Brain microvascular endothelial cell (primary cell): ENCODE data around the gene KLRD1.

Experiments
- DNase-seq: peaks from one replicate; pipeline ENCODE4 v3.0.0-alpha.2; 2020
- H3K27ac ChIP-seq: fragments of 250-450 bp; sonication (Bioruptor Pico); 2 replicates; pipeline ENCODE4 v1.5.1; 2020; ENCODE audit warnings: mild to moderate bottlenecking, moderate library complexity
- H3K27me3 ChIP-seq: fragments of 250-450 bp; sonication (Bioruptor Pico); replicated peaks from 2 replicates; pipeline ENCODE4 v1.5.1; 2020; ENCODE audit warnings: mild to moderate bottlenecking
- H3K36me3 ChIP-seq: fragments of 250-450 bp; sonication (Bioruptor Pico); replicated peaks from 2 replicates; pipeline ENCODE4 v1.5.1; 2020; ENCODE audit warnings: mild to moderate bottlenecking
- H3K4me3 ChIP-seq: 2 replicates; pipeline ENCODE4 v1.5.1; 2011; ENCODE audit warnings: low read depth, mild to moderate bottlenecking, control low read depth, low read length, moderate library complexity
- in situ Hi-C: cut with HindIII; loops from 2 replicates; pipeline ENCODE4 v1.10.0; 2017; ENCODE audit warnings: low sequenced_read_pairs, low pct_ligation_motif_present
- TF ChIP-seq, protein P1 (sequence below): IDR thresholded peaks from 2 replicates; pipeline ENCODE4 v1.5.1; 2011; ENCODE audit warnings: low read depth, mild to moderate bottlenecking, moderate library complexity, low read length, control low read depth, inconsistent platforms; ENCODE audit errors: missing control alignments

Gene KLRD1

GRCh38 chr12:10307630-10308029, at the start of gene KLRD1:
Gene KLRD1, plus strand, starts transcription at chr12:10307870. Its CDS starts 208 bp downstream, at chr12:10308078.
- in situ Hi-C loops: no loop called here
- Histone ChIP-seq H3K36me3 (no peaks in the 10 kb centered on the region), H3K27me3 (no peaks in the 10 kb centered on the region), H3K27ac (no peak within 1 kb of the TSS), H3K4me3 (no peak within 1 kb of the TSS)
- no peak for DNase-seq
- TF ChIP-seq, protein P1, sequence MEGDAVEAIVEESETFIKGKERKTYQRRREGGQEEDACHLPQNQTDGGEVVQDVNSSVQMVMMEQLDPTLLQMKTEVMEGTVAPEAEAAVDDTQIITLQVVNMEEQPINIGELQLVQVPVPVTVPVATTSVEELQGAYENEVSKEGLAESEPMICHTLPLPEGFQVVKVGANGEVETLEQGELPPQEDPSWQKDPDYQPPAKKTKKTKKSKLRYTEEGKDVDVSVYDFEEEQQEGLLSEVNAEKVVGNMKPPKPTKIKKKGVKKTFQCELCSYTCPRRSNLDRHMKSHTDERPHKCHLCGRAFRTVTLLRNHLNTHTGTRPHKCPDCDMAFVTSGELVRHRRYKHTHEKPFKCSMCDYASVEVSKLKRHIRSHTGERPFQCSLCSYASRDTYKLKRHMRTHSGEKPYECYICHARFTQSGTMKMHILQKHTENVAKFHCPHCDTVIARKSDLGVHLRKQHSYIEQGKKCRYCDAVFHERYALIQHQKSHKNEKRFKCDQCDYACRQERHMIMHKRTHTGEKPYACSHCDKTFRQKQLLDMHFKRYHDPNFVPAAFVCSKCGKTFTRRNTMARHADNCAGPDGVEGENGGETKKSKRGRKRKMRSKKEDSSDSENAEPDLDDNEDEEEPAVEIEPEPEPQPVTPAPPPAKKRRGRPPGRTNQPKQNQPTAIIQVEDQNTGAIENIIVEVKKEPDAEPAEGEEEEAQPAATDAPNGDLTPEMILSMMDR: no peak

- in situ Hi-C loops: no loop called here
- no peak for DNase-seq
- Histone ChIP-seq H3K4me3 (no peak overlapping the region), H3K36me3 (no peaks in the 10 kb centered on the region), H3K27me3 (no peaks in the 10 kb centered on the region), H3K27ac (no peak overlapping the region)
- TF ChIP-seq, protein P1: no peak
Observed at GRCh38 chr12:10260927-10261326, 46.7 kb upstream of the KLRD1 start.

DNA sequence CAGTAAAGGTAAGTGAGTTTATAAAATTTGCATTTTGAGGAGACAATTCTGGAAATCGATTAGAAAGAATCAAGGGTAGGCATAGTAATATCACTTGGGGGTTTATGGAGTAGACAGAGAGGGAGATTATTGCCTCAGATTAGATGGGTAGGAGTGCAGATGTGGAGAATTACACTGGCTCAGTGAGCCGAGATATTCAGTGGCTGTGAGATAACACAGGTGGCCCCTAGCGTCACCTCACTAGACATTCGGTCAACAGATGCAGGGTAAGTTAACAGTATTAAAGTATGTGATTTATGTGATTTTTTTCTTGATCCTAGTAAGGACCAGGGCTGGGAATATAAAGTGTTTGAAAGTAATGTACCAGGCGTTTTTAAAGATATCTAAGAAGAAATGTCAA, 39.6 kb upstream of the KLRD1 start:
- TF ChIP-seq, protein P1: no peak

DNA sequence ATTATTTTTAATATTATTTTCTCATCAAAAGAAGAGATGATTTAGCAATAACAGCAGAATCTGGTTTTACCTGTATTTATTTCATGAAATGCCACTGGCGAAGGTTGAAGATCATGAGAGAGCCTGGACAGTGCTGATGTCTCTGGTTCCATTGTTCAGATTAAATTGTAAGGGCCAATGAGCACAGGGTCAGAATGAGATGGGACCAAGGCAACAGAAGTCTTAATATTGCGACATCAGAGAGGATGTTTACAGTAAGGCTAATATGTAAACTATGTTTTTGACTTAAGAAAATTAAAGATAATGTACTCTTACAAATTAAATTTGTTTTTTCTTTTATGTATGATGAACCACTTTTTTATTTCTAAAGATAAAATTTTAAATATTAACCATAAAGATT, 35.2 kb upstream of the KLRD1 start:
- TF ChIP-seq, protein P1: no peak
- no peaks in the 10 kb centered on the region for H3K27me3 ChIP-seq
- DNase-seq: no peak
- H3K36me3 ChIP-seq: no peaks in the 10 kb centered on the region
- H3K27ac ChIP-seq: no peak overlapping the region
- no peak overlapping the region for H3K4me3 ChIP-seq
- in situ Hi-C loops: no loop called here

More for the DNA sequence above, 39.6 kb upstream of the KLRD1 start:
- in situ Hi-C loops: no loop called here
- no peaks in the 10 kb centered on the region for H3K27me3 ChIP-seq
- DNase-seq: no peak
- H3K4me3 ChIP-seq: no peak overlapping the region
- no peak overlapping the region for H3K27ac ChIP-seq
- H3K36me3 ChIP-seq: no peaks in the 10 kb centered on the region

DNA sequence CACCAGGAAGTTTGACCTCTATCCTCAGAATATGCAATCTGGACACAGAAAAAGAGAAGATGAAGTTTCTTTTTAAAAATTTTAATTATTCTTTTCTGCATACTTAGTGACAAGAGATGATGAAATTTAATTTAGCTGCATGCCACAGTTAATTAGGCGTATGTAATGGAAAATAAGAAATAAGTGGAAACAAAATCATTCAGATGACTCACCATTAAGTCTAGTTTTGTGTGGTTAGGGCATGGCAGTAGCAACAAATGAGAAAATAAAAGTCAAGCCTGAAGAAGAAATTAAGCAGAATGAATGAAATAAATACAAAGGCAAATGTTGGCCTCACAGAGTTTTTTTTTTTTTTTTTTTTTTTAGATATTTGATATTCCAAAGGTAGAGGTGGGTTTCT, 30.9 kb upstream of the KLRD1 start:
- DNase-seq: no peak
- TF ChIP-seq, protein P1: no peak
- Histone ChIP-seq H3K36me3 (no peaks in the 10 kb centered on the region), H3K4me3 (no peak overlapping the region), H3K27me3 (no peaks in the 10 kb centered on the region), H3K27ac (no peak overlapping the region)
- in situ Hi-C loops: no loop called here

DNA sequence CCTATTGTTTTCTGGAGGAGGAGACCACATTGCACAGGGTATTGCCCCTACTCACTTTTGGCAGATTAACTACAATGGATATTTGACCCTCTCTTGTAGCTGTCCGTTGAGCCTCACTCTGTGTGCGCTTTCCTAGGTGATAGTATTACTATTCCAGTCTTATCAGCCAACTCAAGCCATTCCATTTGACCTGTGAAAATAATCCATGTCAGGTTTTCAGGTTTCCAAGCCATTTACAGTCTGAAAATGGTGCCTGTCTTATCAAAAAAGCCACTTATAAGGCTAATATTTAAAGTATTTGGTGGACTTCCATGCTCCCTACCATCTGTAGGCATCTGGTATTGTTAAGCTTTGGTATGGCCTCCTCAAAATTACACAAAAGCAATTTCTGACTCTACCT, 29.6 kb upstream of the KLRD1 start:
- no peaks in the 10 kb centered on the region for H3K27me3 ChIP-seq
- H3K4me3 ChIP-seq: no peak overlapping the region
- H3K36me3 ChIP-seq: no peaks in the 10 kb centered on the region
- TF ChIP-seq, protein P1: no peak
- no peak for DNase-seq
- in situ Hi-C loops: no loop called here
- H3K27ac ChIP-seq: no peak overlapping the region
